MM.1S (cell line): ENCODE results near the gene CD300E.

ENCODE experiments used
- DNase-seq: peaks from one replicate; pipeline ENCODE4 v3.0.0-alpha.2; 2015
- H2AFZ ChIP-seq: fragments of 300-600 bp; sonication (generic); 2 replicates; pipeline ENCODE4 v1.6.0; 2016; ENCODE audit warnings: antibody characterized with exemption, low read length
- H3F3A ChIP-seq: fragments of 300-600 bp; sonication (generic); 2 replicates; pipeline ENCODE4 v1.6.1; 2016; ENCODE audit warnings: mild to moderate bottlenecking, antibody characterized with exemption, low read length, moderate library complexity, mixed read lengths; ENCODE audit not compliant: insufficient read depth
- H3K27ac ChIP-seq: fragments of 300-600 bp; sonication (generic); 2 replicates; pipeline ENCODE4 v1.5.1; 2016; ENCODE audit warnings: mild to moderate bottlenecking, low read length
- H3K27me3 ChIP-seq: fragments of 300-600 bp; sonication (generic); replicated peaks from 2 replicates; pipeline ENCODE4 v1.6.0; 2016; ENCODE audit warnings: low read length; ENCODE audit not compliant: insufficient read depth
- H3K36me3 ChIP-seq: fragments of 300-600 bp; sonication (generic); replicated peaks from 2 replicates; pipeline ENCODE4 v1.6.1; 2016; ENCODE audit warnings: mild to moderate bottlenecking, low read length, mixed read lengths; ENCODE audit not compliant: insufficient read depth
- H3K4me1 ChIP-seq: fragments of 300-600 bp; sonication (generic); 2 replicates; pipeline ENCODE4 v1.6.1; 2016; ENCODE audit warnings: low read length, mixed read lengths
- H3K4me2 ChIP-seq: fragments of 300-600 bp; sonication (generic); 2 replicates; pipeline ENCODE4 v1.6.0; 2016; ENCODE audit warnings: low read depth, low read length
- H3K4me3 ChIP-seq: fragments of 300-600 bp; sonication (generic); 2 replicates; pipeline ENCODE4 v1.5.1; 2016; ENCODE audit warnings: low read length, mixed read lengths
- H3K79me2 ChIP-seq: fragments of 300-600 bp; sonication (generic); 2 replicates; pipeline ENCODE4 v1.6.1; 2016; ENCODE audit warnings: mixed run types, low read length, mixed read lengths
- H3K9ac ChIP-seq: fragments of 300-600 bp; sonication (generic); 2 replicates; pipeline ENCODE4 v1.6.1; 2016; ENCODE audit warnings: low read length, mixed read lengths
- H3K9me2 ChIP-seq: fragments of 300-600 bp; sonication (generic); replicated peaks from 2 replicates; pipeline ENCODE4 v1.6.1; 2016; ENCODE audit warnings: mild to moderate bottlenecking, low read length, mixed read lengths; ENCODE audit not compliant: insufficient read depth
- H3K9me3 ChIP-seq: fragments of 300-600 bp; sonication (generic); replicated peaks from 2 replicates; pipeline ENCODE4 v1.6.1; 2016; ENCODE audit warnings: mild to moderate bottlenecking, low read length, mixed read lengths; ENCODE audit not compliant: insufficient read depth
- H4K20me1 ChIP-seq: fragments of 300-600 bp; sonication (generic); 2 replicates; pipeline ENCODE4 v1.6.1; 2016; ENCODE audit warnings: mild to moderate bottlenecking, low read length, moderate library complexity, mixed read lengths; ENCODE audit not compliant: insufficient read depth
- CTCF ChIP-seq: fragments of 300-600 bp; sonication (generic); IDR thresholded peaks from 2 replicates; pipeline ENCODE4 v1.5.1; 2016; ENCODE audit warnings: antibody characterized with exemption, low read length, mixed read lengths
- EZH2 ChIP-seq: fragments of 300-600 bp; sonication (generic); optimal IDR thresholded peaks from 2 replicates; pipeline ENCODE3; 2017; ENCODE audit warnings: low read depth, mild to moderate bottlenecking, antibody characterized with exemption, low read length, mixed read lengths
- EZH2phosphoT487 ChIP-seq: fragments of 300-600 bp; sonication (generic); IDR thresholded peaks from 2 replicates; pipeline ENCODE4 v1.6.1; 2018; ENCODE audit warnings: antibody characterized with exemption, low read length

Gene CD300E

GRCh38 chr17:74642556-74642955 lies 19.0 kb upstream of the CD300E start:
- no peak for TF ChIP-seq CTCF
- TF ChIP-seq EZH2, result no peak
- TF ChIP-seq EZH2phosphoT487, result no peak
- no peaks in the 10 kb centered on the region for H4K20me1 ChIP-seq
- no peaks in the 10 kb centered on the region for H3K79me2 ChIP-seq
- H3K27ac ChIP-seq, result no peak overlapping the region
- DNase-seq, result no peak
- H3K36me3 ChIP-seq, result no peaks in the 10 kb centered on the region
- no peak overlapping the region for H3K4me3 ChIP-seq
- no peak overlapping the region for H3K9ac ChIP-seq
- H3K9me2 ChIP-seq, result no peaks in the 10 kb centered on the region
- peaks cover 43% of the 10 kb centered on the region for H3K4me1 ChIP-seq
- H3K4me2 ChIP-seq, result no peak overlapping the region
- peaks cover 9% of the 10 kb centered on the region; the same call in 1 of the 2 replicates for H3F3A ChIP-seq
- no peaks in the 10 kb centered on the region for H3K9me3 ChIP-seq
- H2AFZ ChIP-seq, result no peak overlapping the region
- peaks cover 87% of the 10 kb centered on the region for H3K27me3 ChIP-seq

- H3K9me2 ChIP-seq, result no peaks in the 10 kb centered on the region
- H3K79me2 ChIP-seq, result no peaks in the 10 kb centered on the region
- TF ChIP-seq CTCF (no peak), EZH2 (no peak), EZH2phosphoT487 (no peak)
- no peaks in the 10 kb centered on the region for H3K9me3 ChIP-seq
- H3K27me3 ChIP-seq, result peaks cover 87% of the 10 kb centered on the region
- H3K4me2 ChIP-seq, result peak overlapping the region; percentile 32; the same call in 1 of the 2 replicates
- H2AFZ ChIP-seq, result no peak overlapping the region
- H3F3A ChIP-seq, result peaks cover 9% of the 10 kb centered on the region; the same call in 1 of the 2 replicates
- DNase-seq, result no peak
- H3K36me3 ChIP-seq, result no peaks in the 10 kb centered on the region
- no peaks in the 10 kb centered on the region for H4K20me1 ChIP-seq
- no peak overlapping the region for H3K27ac ChIP-seq
- H3K4me3 ChIP-seq, result no peak overlapping the region
- no peak overlapping the region for H3K9ac ChIP-seq
- peaks cover 43% of the 10 kb centered on the region for H3K4me1 ChIP-seq
These were observed 18.4 kb upstream of the CD300E start for GRCh38 chr17:74641958-74642298.

- H3K79me2 ChIP-seq, result no peaks in the 10 kb centered on the region
- DNase-seq, result no peak
- no peaks in the 10 kb centered on the region for H4K20me1 ChIP-seq
- no peak overlapping the region for H3K9ac ChIP-seq
- H3F3A ChIP-seq, result peaks cover 9% of the 10 kb centered on the region; the same call in 1 of the 2 replicates
- H2AFZ ChIP-seq, result no peak overlapping the region
- H3K4me3 ChIP-seq, result no peak overlapping the region
- peak overlapping the region; percentile 32; the same call in 1 of the 2 replicates for H3K4me2 ChIP-seq
- H3K27ac ChIP-seq, result no peak overlapping the region
- peaks cover 90% of the 10 kb centered on the region for H3K27me3 ChIP-seq
- no peaks in the 10 kb centered on the region for H3K9me3 ChIP-seq
- H3K9me2 ChIP-seq, result no peaks in the 10 kb centered on the region
- no peaks in the 10 kb centered on the region for H3K36me3 ChIP-seq
- no peak for TF ChIP-seq CTCF
- no peak for TF ChIP-seq EZH2
- no peak for TF ChIP-seq EZH2phosphoT487
- peaks cover 43% of the 10 kb centered on the region for H3K4me1 ChIP-seq
These were observed 17.9 kb upstream of the CD300E start for GRCh38 chr17:74641224-74641957.
